DLD1 (cell line): Measurements from ENCODE around the gene TADA2A.

ENCODE experiments used
- in situ Hi-C: cut with HindIII; loops from 2 replicates; pipeline ENCODE4 v1.10.0; 2017; ENCODE audit warnings: low sequenced_read_pairs

The TADA2A gene

GRCh38 chr17:37406635-37407461, at the start of gene TADA2A, which contains the start of gene ACACA:
TADA2A (plus strand) TSS chr17:37406886; CDS start chr17:37411366, 4,480 bp downstream.
ACACA (minus strand) TSS chr17:37406836; CDS start chr17:37406299, 537 bp downstream.
- in situ Hi-C loops = no loop called here

GRCh38 chr17:37358098-37358829, 48.4 kb upstream of the TADA2A start:
- in situ Hi-C loops = no loop called here

GRCh38 chr17:37358830-37359681, 47.6 kb upstream of the TADA2A start:
- in situ Hi-C loops = no loop called here

- in situ Hi-C loops = no loop called here
These were observed 47.0 kb upstream of the TADA2A start for GRCh38 chr17:37359682-37360188.

- in situ Hi-C loops = no loop called here
These were observed 46.1 kb upstream of the TADA2A start for GRCh38 chr17:37360632-37361031.

GRCh38 chr17:37361543-37361942, 45.1 kb upstream of the TADA2A start:
- in situ Hi-C loops = no loop called here

GRCh38 chr17:37365589-37365988, 41.1 kb upstream of the TADA2A start:
- in situ Hi-C loops = no loop called here

- in situ Hi-C loops = no loop called here
These were observed 38.1 kb upstream of the TADA2A start for GRCh38 chr17:37368577-37368976.

- in situ Hi-C loops = no loop called here
These were observed 33.0 kb upstream of the TADA2A start for GRCh38 chr17:37373530-37374159.

- in situ Hi-C loops = no loop called here
These were observed 31.0 kb upstream of the TADA2A start, which contains the start of gene C17orf78 for GRCh38 chr17:37375706-37376105. C17orf78 (plus strand) TSS chr17:37375985; CDS start chr17:37376093, 108 bp downstream.

GRCh38 chr17:37382056-37382455, 24.6 kb upstream of the TADA2A start:
- in situ Hi-C loops = no loop called here

- in situ Hi-C loops = no loop called here
These were observed 22.0 kb upstream of the TADA2A start for GRCh38 chr17:37384560-37385149.

- in situ Hi-C loops = no loop called here
These were observed 21.2 kb upstream of the TADA2A start for GRCh38 chr17:37385474-37385990.

GRCh38 chr17:37386462-37386861, 20.2 kb upstream of the TADA2A start:
- in situ Hi-C loops = no loop called here

GRCh38 chr17:37388266-37388665, 18.4 kb upstream of the TADA2A start:
- in situ Hi-C loops = no loop called here

GRCh38 chr17:37389160-37389559, 17.5 kb upstream of the TADA2A start:
- in situ Hi-C loops = no loop called here

GRCh38 chr17:37391146-37391545, 15.5 kb upstream of the TADA2A start:
- in situ Hi-C loops = no loop called here

GRCh38 chr17:37392024-37392590, 14.6 kb upstream of the TADA2A start:
- in situ Hi-C loops = no loop called here

- in situ Hi-C loops = no loop called here
These were observed 13.3 kb upstream of the TADA2A start for GRCh38 chr17:37393352-37393751.
